BLaER1 (cell line): Measurements from ENCODE around the gene AGAP3.

Source experiments
- H3K27ac ChIP-seq: shearing (Covaris generic); formaldehyde crosslinking; 2 replicates; pipeline ENCODE4 v1.8.1; 2022
- H3K27me3 ChIP-seq: shearing (Covaris generic); formaldehyde crosslinking; 2 replicates; pipeline ENCODE4 v1.8.1; 2022
- H3K36me3 ChIP-seq: shearing (Covaris generic); formaldehyde crosslinking; 2 replicates; pipeline ENCODE4 v1.8.1; 2022
- H3K4me1 ChIP-seq: shearing (Covaris generic); formaldehyde crosslinking; 2 replicates; pipeline ENCODE4 v1.8.1; 2022
- H3K4me2 ChIP-seq: shearing (Covaris generic); formaldehyde crosslinking; 2 replicates; pipeline ENCODE4 v1.8.1; 2022
- H3K4me3 ChIP-seq: shearing (Covaris generic); formaldehyde crosslinking; 2 replicates; pipeline ENCODE4 v1.8.1; 2022
- H3K9ac ChIP-seq: shearing (Covaris generic); formaldehyde crosslinking; 2 replicates; pipeline ENCODE4 v1.8.1; 2022
- H3K9me3 ChIP-seq: shearing (Covaris generic); formaldehyde crosslinking; 2 replicates; pipeline ENCODE4 v1.8.1; 2022
- H4K20me1 ChIP-seq: shearing (Covaris generic); formaldehyde crosslinking; 2 replicates; pipeline ENCODE4 v1.8.1; 2022
- Cebpa-rat ChIP-seq: shearing (Covaris generic); IDR thresholded peaks from 2 replicates; pipeline ENCODE4 v1.8.1; 2022

AGAP3 gene

DNA sequence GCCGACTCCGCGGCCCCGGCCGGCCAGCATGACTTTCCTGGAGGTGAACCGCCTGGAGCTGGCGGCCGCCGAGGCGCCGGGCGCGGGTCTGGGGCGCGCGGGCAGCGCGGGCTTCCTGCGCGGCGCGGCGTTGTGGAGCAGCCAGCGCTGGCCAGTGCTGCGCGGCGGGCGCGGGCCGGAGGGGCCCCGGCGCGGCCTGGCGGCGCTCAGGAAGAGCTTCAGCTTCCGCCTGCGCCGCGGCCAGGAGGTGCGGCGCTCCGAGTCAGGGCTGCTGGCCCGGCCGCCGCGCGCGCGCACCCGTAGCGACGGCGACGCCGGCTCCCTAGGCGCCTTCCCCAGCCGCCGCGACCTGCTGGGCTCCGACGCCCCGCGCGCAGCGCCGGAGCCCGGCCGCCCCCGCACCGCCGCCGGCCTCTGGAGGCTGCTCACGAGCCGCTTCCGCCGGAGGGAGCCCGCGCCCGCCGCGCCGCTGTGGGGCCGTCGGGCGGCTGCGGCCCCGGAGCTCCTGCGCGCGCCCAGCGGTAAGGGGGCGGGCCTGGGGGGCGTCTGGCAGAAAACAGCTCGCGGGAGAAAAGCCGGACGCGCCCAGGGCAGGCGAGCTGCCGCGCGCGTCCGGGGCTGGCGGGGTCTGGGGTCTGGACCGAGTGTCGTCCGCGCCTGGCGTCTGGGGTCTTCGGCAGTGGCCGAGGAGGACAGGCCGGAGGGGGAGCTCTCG is 29.0 kb downstream of the AGAP3 start:
- Histone ChIP-seq H3K4me1 (peaks cover 48% of the 10 kb centered on the region), H3K4me3 (no peak overlapping the region), H3K9me3 (no peaks in the 10 kb centered on the region), H3K27me3 (peaks cover 34% of the 10 kb centered on the region), H4K20me1 (peaks cover 100% of the 10 kb centered on the region), H3K27ac (no peak overlapping the region), H3K36me3 (peaks cover 52% of the 10 kb centered on the region), H3K9ac (no peak overlapping the region), H3K4me2 (peak overlapping the region; percentile 12; the same call in 1 of the 2 replicates)
- no peak for TF ChIP-seq Cebpa-rat

DNA sequence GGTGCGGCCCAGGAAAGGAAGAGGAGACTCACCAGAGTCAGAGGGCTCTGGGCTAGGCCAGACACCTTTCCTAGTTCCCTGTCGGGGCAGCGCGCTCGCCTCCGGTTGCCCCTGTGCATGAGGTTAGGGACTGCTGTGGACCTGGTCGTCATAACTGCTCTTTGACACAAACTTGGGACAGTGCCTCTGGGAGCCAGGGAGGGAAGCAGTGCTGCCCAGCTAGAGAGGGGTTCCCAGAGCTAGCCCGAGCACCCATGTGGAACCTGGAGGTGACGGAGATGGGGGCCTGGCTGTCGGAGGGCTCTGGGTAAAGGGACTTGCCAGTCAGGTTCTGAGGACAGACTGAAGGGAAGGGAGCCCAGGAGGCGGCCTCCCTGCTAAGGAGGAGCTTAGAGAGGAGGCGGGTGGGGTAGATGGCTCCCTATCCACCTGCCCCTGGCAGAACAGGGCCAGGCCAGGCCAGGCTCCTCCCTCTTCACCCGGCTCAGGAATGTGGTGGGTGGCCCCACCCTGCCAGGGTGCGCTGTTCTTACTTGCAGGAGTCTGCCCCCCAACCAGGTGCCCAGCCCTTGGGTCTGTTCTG is 29.7 kb downstream of the AGAP3 start:
- Histone ChIP-seq H3K9ac (0 out of 2 replicates have a peak overlapping the region, but pooled peaks have one; percentile 24), H3K9me3 (no peaks in the 10 kb centered on the region), H3K4me1 (peaks cover 44% of the 10 kb centered on the region), H4K20me1 (peaks cover 100% of the 10 kb centered on the region), H3K27ac (no peak overlapping the region), H3K27me3 (peaks cover 34% of the 10 kb centered on the region), H3K4me3 (no peak overlapping the region), H3K36me3 (peaks cover 59% of the 10 kb centered on the region), H3K4me2 (0 out of 2 replicates have a peak overlapping the region, but pooled peaks have one; percentile 12)
- no peak for TF ChIP-seq Cebpa-rat

DNA sequence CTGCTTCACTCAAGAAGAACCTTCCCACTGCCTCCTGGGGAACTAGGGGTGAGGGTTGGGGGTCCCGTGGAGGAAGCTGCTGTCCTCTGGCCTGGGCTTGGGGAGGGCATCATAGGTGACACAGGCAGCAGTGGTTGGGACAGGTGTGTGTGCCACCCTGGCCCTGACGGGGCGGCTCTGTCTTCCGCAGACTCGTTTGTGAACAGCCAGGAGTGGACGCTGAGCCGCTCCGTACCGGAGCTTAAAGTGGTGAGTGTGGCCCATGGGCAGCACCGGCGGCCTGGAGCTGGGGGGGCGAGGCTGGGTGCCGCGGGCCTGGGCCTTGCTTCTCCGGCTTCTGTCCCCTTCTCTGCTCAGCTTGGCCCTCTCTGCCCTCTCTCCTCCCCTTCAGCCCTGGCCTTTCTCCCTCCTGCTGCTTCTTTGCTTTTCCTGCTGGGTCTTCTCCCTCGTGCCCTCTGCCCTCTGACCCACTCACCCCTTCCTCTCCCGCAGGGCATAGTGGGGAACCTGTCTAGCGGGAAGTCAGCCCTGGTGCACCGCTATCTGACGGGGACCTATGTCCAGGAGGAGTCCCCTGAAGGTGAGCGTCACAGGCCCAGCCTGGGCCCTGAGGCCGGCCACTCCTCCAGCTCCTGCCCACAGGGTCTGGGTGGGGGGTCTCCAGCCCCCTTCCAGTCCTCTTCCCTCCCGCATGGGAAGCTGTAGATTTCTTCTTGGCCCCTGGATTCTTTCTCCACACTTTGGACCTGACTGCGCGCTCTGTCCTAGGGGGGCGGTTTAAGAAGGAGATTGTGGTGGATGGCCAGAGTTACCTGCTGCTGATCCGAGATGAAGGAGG is 30.5 kb downstream of the AGAP3 start:
- TF ChIP-seq Cebpa-rat = no peak
- H4K20me1 ChIP-seq = peaks cover 100% of the 10 kb centered on the region

DNA sequence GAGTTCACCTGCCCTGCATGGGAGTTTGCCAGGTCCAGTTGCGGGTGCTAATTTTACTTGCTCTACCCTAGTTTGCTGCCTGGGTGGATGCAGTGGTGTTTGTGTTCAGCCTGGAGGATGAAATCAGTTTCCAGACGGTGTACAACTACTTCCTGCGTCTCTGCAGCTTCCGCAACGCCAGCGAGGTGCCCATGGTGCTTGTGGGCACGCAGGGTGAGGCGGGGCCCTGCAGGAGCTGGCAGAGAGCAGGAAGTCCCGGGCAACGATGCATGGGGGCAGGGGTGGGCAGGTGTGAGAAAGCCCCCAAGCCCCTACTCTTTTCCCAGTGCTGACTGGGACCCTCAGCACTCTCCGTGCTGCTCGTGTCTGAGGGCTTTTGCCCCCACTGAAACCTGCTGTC is 31.3 kb downstream of the AGAP3 start:
- Histone ChIP-seq H4K20me1 (peaks cover 100% of the 10 kb centered on the region), H3K4me2 (peak overlapping the region; percentile 40), H3K27me3 (peaks cover 34% of the 10 kb centered on the region), H3K4me3 (no peak overlapping the region), H3K9me3 (no peaks in the 10 kb centered on the region), H3K36me3 (peaks cover 75% of the 10 kb centered on the region), H3K4me1 (peaks cover 41% of the 10 kb centered on the region), H3K27ac (no peak overlapping the region), H3K9ac (0 out of 2 replicates have a peak overlapping the region, but pooled peaks have one; percentile 24)
- no peak for TF ChIP-seq Cebpa-rat

More for the DNA sequence above, 30.5 kb downstream of the AGAP3 start:
- Histone ChIP-seq H3K9ac (0 out of 2 replicates have a peak overlapping the region, but pooled peaks have one; percentile 24), H3K4me2 (peak overlapping the region; percentile 40), H3K27me3 (peaks cover 34% of the 10 kb centered on the region), H3K27ac (0 out of 2 replicates have a peak overlapping the region, but pooled peaks have one; percentile 4), H3K4me3 (no peak overlapping the region), H3K4me1 (peaks cover 41% of the 10 kb centered on the region), H3K9me3 (no peaks in the 10 kb centered on the region), H3K36me3 (peaks cover 68% of the 10 kb centered on the region)

DNA sequence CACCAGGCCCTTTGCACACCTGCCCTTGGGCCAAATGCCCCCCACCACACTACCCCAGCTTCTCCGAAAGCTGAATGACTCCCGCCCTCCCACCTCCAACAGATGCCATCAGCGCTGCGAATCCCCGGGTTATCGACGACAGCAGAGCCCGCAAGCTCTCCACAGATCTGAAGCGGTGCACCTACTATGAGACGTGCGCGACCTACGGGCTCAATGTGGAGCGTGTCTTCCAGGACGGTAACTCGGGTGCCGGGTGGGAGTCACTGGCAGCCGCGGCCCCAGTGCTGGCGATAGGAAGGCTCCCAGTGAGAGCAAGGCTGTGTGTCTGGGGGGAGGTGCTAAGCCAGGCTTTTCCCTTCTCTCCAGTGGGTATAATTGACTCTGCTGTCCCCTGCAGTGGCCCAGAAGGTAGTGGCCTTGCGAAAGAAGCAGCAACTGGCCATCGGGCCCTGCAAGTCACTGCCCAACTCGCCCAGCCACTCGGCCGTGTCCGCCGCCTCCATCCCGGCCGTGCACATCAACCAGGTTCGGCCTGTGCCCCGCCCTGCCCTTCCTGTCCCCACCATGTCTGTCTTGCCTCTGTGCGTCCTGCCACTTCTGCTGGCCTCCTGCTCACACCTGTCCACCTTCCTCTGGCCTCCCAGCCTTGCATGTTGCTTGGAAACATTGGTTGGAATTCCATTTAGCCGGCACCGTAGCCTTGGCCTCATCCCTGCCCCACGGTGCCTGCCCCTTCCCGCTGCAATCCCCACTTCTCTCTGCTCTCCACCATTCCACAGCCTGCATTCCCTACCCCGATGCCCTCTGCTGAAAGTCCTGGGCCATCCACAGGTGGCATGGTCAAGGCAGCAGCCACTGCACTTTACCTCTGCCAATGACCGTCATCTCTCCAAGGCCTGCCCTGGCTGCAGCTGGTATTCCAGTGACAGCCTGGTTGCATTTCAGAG is 32.1 kb downstream of the AGAP3 start:
- Histone ChIP-seq H3K4me3 (no peak overlapping the region), H3K9me3 (no peaks in the 10 kb centered on the region), H3K4me2 (no peak overlapping the region), H4K20me1 (peaks cover 100% of the 10 kb centered on the region), H3K27ac (no peak overlapping the region), H3K4me1 (peaks cover 35% of the 10 kb centered on the region), H3K36me3 (peaks cover 79% of the 10 kb centered on the region), H3K9ac (no peak overlapping the region), H3K27me3 (peaks cover 34% of the 10 kb centered on the region)
- no peak for TF ChIP-seq Cebpa-rat

DNA sequence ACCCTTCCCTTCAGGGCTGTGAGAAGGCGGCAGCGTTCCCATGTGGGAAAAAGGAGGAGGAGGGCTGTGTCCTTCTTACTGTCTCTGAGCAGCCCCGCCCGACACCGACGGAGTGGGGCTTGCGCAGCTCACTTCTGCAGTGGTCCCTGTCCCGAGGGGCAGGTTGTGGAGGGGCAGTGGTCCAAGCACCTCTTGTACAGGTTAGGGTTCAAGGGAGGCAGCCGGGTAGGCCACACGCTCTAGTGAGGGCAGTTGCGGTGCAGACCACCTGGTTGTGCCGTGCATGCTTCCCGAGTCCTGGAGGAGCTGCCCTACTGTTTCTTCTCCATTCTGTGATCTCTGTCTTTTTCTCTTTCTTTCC is 32.8 kb downstream of the AGAP3 start:
- peaks cover 79% of the 10 kb centered on the region for H3K36me3 ChIP-seq
- H4K20me1 ChIP-seq = peaks cover 98% of the 10 kb centered on the region
- H3K4me1 ChIP-seq = peaks cover 29% of the 10 kb centered on the region
- no peaks in the 10 kb centered on the region for H3K9me3 ChIP-seq
- H3K4me2 ChIP-seq = no peak overlapping the region
- no peak for TF ChIP-seq Cebpa-rat
- peaks cover 29% of the 10 kb centered on the region for H3K27me3 ChIP-seq
- H3K27ac ChIP-seq = no peak overlapping the region
- H3K4me3 ChIP-seq = no peak overlapping the region
- H3K9ac ChIP-seq = no peak overlapping the region

DNA sequence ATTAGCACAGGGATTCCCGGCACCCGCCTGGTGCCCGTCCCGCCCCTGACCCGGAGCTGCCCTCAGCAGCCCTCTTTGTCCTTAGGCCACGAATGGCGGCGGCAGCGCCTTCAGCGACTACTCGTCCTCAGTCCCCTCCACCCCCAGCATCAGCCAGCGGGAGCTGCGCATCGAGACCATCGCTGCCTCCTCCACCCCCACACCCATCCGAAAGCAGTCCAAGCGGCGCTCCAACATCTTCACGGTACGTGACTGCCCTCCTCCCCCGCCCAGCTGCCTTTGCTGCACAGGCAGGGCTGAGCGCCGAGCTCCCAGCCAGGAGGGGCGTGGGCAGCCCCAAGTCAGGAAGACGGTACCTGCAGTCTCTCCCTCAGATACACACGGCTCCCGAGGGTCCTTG is 33.6 kb downstream of the AGAP3 start:
- H3K27me3 ChIP-seq = peaks cover 20% of the 10 kb centered on the region
- no peaks in the 10 kb centered on the region for H3K9me3 ChIP-seq
- H3K27ac ChIP-seq = no peak overlapping the region
- no peak overlapping the region for H3K4me3 ChIP-seq
- peaks cover 81% of the 10 kb centered on the region for H3K36me3 ChIP-seq
- H3K4me2 ChIP-seq = no peak overlapping the region
- no peak overlapping the region for H3K9ac ChIP-seq
- H4K20me1 ChIP-seq = peaks cover 98% of the 10 kb centered on the region
- TF ChIP-seq Cebpa-rat = no peak
- H3K4me1 ChIP-seq = peaks cover 27% of the 10 kb centered on the region

DNA sequence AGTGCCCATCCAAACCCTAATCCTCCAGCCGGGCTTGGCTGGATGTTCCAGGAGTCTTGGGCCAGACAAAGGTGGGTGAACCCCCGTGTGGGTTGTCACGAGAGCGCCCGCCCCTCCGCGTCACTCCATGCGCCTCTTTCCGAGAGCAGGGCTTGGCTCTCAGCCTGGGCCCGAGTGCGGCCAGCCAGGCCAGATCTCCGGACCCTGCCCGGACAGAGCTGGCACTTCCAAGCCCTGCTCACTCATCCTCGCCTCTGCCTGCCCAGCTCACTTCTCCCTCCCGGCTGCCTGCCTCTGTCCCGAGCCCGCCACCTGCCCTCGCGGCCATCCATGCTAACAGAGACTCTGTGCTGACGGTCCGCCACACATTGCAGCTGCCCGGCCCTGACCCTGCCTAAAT is 34.6 kb downstream of the AGAP3 start:
- H3K9me3 ChIP-seq = no peaks in the 10 kb centered on the region
- peaks cover 10% of the 10 kb centered on the region for H3K27me3 ChIP-seq
- H3K36me3 ChIP-seq = peaks cover 91% of the 10 kb centered on the region
- H3K4me1 ChIP-seq = peaks cover 20% of the 10 kb centered on the region
- no peak overlapping the region for H3K4me2 ChIP-seq
- no peak overlapping the region for H3K27ac ChIP-seq
- no peak for TF ChIP-seq Cebpa-rat
- no peak overlapping the region for H3K4me3 ChIP-seq
- no peak overlapping the region for H3K9ac ChIP-seq
- H4K20me1 ChIP-seq = peaks cover 98% of the 10 kb centered on the region
